ENCODE results near the gene GALNT10.

DNA sequence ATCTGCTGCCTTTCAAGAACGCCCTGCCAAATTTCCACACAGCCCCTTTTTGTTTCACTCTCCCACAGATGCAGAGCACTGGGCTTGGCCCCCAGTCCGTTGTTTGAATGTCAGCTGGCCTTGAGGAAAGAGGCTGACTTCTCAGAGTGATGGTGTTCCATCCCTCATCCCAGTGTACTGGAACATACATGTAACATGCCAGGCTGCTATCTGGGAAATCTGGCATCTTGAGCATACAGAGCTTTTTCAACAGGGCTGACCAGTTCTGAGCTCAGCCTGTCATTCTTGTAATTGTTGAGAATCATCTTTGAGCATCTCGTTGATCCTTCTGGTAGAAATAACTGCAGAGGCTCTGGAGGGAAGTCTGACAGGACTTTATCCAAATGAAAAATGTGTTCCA, 2.8 kb downstream of the GALNT10 start:
- TF ChIP-seq CTCF (conservative IDR thresholded peaks at IDR 0.05; ENCODE audit: low read depth in 2 of 2) (no peak), NANOG (IDR thresholded peaks at IDR 0.05; ENCODE audit: borderline replicate concordance) (no peak), EZH2phosphoT487 (IDR thresholded peaks at IDR 0.05; ENCODE audit: unreplicated experiment) (no peak), JUNB (IDR thresholded peaks at IDR 0.05; ENCODE audit: unreplicated experiment) (no peak), POLR2AphosphoS5 (IDR thresholded peaks at IDR 0.05; ENCODE audit: low read depth) (no peak), EZH2 (IDR thresholded peaks at IDR 0.05; ENCODE audit: low read depth, unreplicated experiment) (no peak), CREB1 (CRISPR knock-in tag; IDR thresholded peaks at IDR 0.05; ENCODE audit: low read depth) (no peak)

Measured in GM23338 (cell line).